Measurements from ENCODE around the gene MORC1.
A peak's percentile ranks its signal among the peaks of the same experiment; 100 is the strongest.

Gene MORC1

GRCh38 chr3:108946292-108947285, 171.3 kb downstream of the MORC1 start:
- Histone ChIP-seq H3K18ac (ENCODE audit: low read length) (no peak overlapping the region), H2AK5ac (ENCODE audit: low read length) (no peak overlapping the region), H4K8ac (ENCODE audit: low read depth, low read length) (no peak overlapping the region), H3K4me2 (ENCODE audit: low read length) (no peak overlapping the region), H3K4ac (ENCODE audit: low read depth, low read length) (no peak overlapping the region), H3K14ac (ENCODE audit: low read length) (no peak overlapping the region), H2BK120ac (ENCODE audit: insufficient read depth, low read length, poor library complexity) (no peak overlapping the region), H2BK5ac (ENCODE audit: low read depth, low read length, poor library complexity) (no peak overlapping the region), H2BK12ac (ENCODE audit: low read length) (no peak overlapping the region), H3K4me3 (ENCODE audit: low read depth, low read length) (no peak overlapping the region), H3K27ac (ENCODE audit: low read depth, low read length) (no peak overlapping the region), H3K9me3 (ENCODE audit: insufficient read depth, low read depth, low read length) (no peaks in the 10 kb centered on the region), H3K79me1 (ENCODE audit: low read length) (no peaks in the 10 kb centered on the region), H2AFZ (ENCODE audit: insufficient read depth, low read length, poor library complexity) (no peak overlapping the region), H3K36me3 (ENCODE audit: control insufficient read depth in 1 of 2, insufficient read depth in 2 of 2, low read length in 2 of 2) (no peaks in the 10 kb centered on the region), H3K79me2 (ENCODE audit: control insufficient read depth, insufficient read depth, low read length, poor library complexity) (no peaks in the 10 kb centered on the region), H3K9ac (ENCODE audit: low read length) (no peak overlapping the region), H4K12ac (ENCODE audit: low read depth, low read length) (no peak overlapping the region), H4K91ac (ENCODE audit: low read depth, low read length) (no peak overlapping the region), H3K23ac (ENCODE audit: low read length) (no peak overlapping the region), H3K4me1 (ENCODE audit: control insufficient read depth in 1 of 2, insufficient read depth in 2 of 2, low read length in 2 of 2) (no peaks in the 10 kb centered on the region), H3K27me3 (ENCODE audit: insufficient read depth, low read length) (no peaks in the 10 kb centered on the region)
- DNase-seq, result peak in 1 of 2 donors; percentile 24
- no CpG with 5 or more reads among the region's 11 CpGs for WGBS (ENCODE audit: extremely low coverage, insufficient coverage, insufficient read length)

DNA sequence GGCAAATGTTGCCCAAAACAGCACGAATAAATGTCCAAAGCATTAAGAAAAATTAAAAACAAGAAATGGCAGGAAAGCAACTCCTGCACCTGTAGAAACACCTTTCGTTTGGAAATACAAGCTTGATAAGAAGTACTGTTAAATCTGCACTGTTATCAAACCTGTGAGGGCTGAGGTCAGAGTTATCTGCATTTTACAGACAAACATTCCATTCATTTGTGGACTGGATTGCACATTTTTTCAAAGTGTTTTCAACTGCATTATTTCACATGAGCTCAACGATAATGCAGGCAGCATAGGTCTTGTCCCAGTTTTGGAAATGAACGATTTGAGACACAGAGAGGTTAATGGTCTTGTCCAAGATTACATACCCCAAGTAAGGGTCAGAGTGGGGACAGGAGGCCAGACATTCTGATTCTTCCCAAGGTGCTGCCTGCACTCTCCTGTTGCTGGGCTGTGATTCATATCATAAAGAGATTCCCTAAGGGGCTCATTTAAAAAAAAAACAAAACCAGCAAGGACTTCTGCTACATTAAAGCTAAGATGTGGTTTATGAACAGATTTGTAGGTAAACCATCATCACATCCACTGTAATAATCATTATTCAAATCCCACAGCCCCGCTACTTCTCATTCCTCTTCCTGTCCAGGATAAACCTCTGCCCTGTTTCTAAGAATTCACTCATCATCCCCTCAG, 177.2 kb downstream of the MORC1 start:
- no peaks in the 10 kb centered on the region for H3K79me2 ChIP-seq (ENCODE audit: control insufficient read depth, insufficient read depth, low read length, poor library complexity)
- no peak overlapping the region for H2BK12ac ChIP-seq (ENCODE audit: low read length)
- no peak overlapping the region for H3K27ac ChIP-seq (ENCODE audit: low read depth, low read length)
- peak overlapping the region; percentile 21 for H3K4me2 ChIP-seq (ENCODE audit: low read length)
- H2AK5ac ChIP-seq (ENCODE audit: low read length), result no peak overlapping the region
- peak; percentile 32 to 73 for DNase-seq
- H4K8ac ChIP-seq (ENCODE audit: low read depth, low read length), result no peak overlapping the region
- H3K79me1 ChIP-seq (ENCODE audit: low read length), result no peaks in the 10 kb centered on the region
- no peak overlapping the region for H3K14ac ChIP-seq (ENCODE audit: low read length)
- H3K9ac ChIP-seq (ENCODE audit: low read length), result no peak overlapping the region
- peaks cover 0 to 2% of the 10 kb centered on the region in 2 experiments for H3K4me1 ChIP-seq (ENCODE audit: control insufficient read depth in 1 of 2, insufficient read depth in 2 of 2, low read length in 2 of 2)
- no peak overlapping the region for H2BK120ac ChIP-seq (ENCODE audit: insufficient read depth, low read length, poor library complexity)
- H3K4me3 ChIP-seq (ENCODE audit: low read depth, low read length), result no peak overlapping the region
- no peaks in the 10 kb centered on the region for H3K36me3 ChIP-seq (ENCODE audit: control insufficient read depth in 1 of 2, insufficient read depth in 2 of 2, low read length in 2 of 2)
- H2AFZ ChIP-seq (ENCODE audit: insufficient read depth, low read length, poor library complexity), result no peak overlapping the region
- H2BK5ac ChIP-seq (ENCODE audit: low read depth, low read length, poor library complexity), result no peak overlapping the region
- no CpG with 5 or more reads among the region's 5 CpGs for WGBS (ENCODE audit: extremely low coverage, insufficient coverage, insufficient read length)
- no peak overlapping the region for H3K23ac ChIP-seq (ENCODE audit: low read length)
- H4K91ac ChIP-seq (ENCODE audit: low read depth, low read length), result no peak overlapping the region
- no peak overlapping the region for H4K12ac ChIP-seq (ENCODE audit: low read depth, low read length)
- H3K9me3 ChIP-seq (ENCODE audit: insufficient read depth, low read depth, low read length), result no peaks in the 10 kb centered on the region
- no peaks in the 10 kb centered on the region for H3K27me3 ChIP-seq (ENCODE audit: insufficient read depth, low read length)
- H3K18ac ChIP-seq (ENCODE audit: low read length), result no peak overlapping the region
- H3K4ac ChIP-seq (ENCODE audit: low read depth, low read length), result no peak overlapping the region

GRCh38 chr3:108940166-108940565, 177.8 kb downstream of the MORC1 start:
- Histone ChIP-seq H3K27ac (ENCODE audit: low read depth, low read length) (no peak overlapping the region), H2AK5ac (ENCODE audit: low read length) (no peak overlapping the region), H2BK5ac (ENCODE audit: low read depth, low read length, poor library complexity) (no peak overlapping the region), H3K27me3 (ENCODE audit: insufficient read depth, low read length) (no peaks in the 10 kb centered on the region), H2BK12ac (ENCODE audit: low read length) (no peak overlapping the region), H4K8ac (ENCODE audit: low read depth, low read length) (no peak overlapping the region), H3K9ac (ENCODE audit: low read length) (no peak overlapping the region), H4K12ac (ENCODE audit: low read depth, low read length) (no peak overlapping the region), H3K9me3 (ENCODE audit: insufficient read depth, low read depth, low read length) (no peaks in the 10 kb centered on the region), H3K79me2 (ENCODE audit: control insufficient read depth, insufficient read depth, low read length, poor library complexity) (no peaks in the 10 kb centered on the region), H3K36me3 (ENCODE audit: control insufficient read depth in 1 of 2, insufficient read depth in 2 of 2, low read length in 2 of 2) (no peaks in the 10 kb centered on the region), H3K4me2 (ENCODE audit: low read length) (no peak overlapping the region), H4K91ac (ENCODE audit: low read depth, low read length) (no peak overlapping the region), H3K4ac (ENCODE audit: low read depth, low read length) (no peak overlapping the region), H3K14ac (ENCODE audit: low read length) (no peak overlapping the region), H2BK120ac (ENCODE audit: insufficient read depth, low read length, poor library complexity) (no peak overlapping the region), H3K4me3 (ENCODE audit: low read depth, low read length) (no peak overlapping the region), H3K4me1 (ENCODE audit: control insufficient read depth in 1 of 2, insufficient read depth in 2 of 2, low read length in 2 of 2) (peaks cover 0 to 2% of the 10 kb centered on the region in 2 experiments), H2AFZ (ENCODE audit: insufficient read depth, low read length, poor library complexity) (no peak overlapping the region), H3K23ac (ENCODE audit: low read length) (no peak overlapping the region), H3K18ac (ENCODE audit: low read length) (no peak overlapping the region), H3K79me1 (ENCODE audit: low read length) (no peaks in the 10 kb centered on the region)
- no peak for DNase-seq
- WGBS (ENCODE audit: extremely low coverage, insufficient coverage, insufficient read length), result no CpG with 5 or more reads among the region's 4 CpGs

DNA sequence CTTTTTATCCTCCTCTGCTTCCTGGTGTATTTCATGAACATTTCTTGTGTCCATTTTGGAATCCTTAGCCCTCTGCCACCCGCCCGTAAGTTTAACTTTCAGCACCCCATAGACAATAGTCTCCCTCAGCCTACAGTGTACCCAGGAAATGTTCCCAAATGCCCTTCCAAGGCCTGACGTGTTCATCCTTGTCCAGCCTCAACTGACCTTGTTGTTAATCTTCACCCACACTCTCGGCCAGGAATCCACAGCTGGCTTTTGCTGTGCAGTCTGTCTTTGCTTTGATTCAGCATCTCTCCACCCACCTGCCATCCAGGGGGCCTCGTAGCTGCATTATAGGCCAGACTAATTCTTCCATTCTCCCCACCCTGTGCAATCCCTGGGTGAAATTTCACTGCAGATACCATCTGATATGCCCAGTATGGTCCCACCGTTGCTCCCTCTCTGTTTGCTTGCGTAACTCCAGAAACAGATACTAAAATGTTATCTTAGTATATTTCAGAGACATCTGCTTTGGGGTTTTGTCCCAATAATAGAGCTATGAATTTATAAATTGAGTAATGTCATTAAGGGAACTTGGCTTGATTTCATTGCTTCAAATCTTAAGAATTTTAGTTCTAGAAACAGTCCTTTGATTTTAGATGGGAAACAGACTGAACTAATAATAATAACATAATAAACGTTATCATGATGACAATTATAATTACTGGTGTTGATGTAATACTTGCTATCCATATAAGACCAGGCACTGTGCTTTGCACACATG, 180.8 kb downstream of the MORC1 start:
- Histone ChIP-seq H3K14ac (ENCODE audit: low read length) (no peak overlapping the region), H3K18ac (ENCODE audit: low read length) (no peak overlapping the region), H2AK5ac (ENCODE audit: low read length) (no peak overlapping the region), H2BK12ac (ENCODE audit: low read length) (no peak overlapping the region), H3K9me3 (ENCODE audit: insufficient read depth, low read depth, low read length) (no peaks in the 10 kb centered on the region), H3K27me3 (ENCODE audit: insufficient read depth, low read length) (no peaks in the 10 kb centered on the region), H3K79me2 (ENCODE audit: control insufficient read depth, insufficient read depth, low read length, poor library complexity) (no peaks in the 10 kb centered on the region), H4K91ac (ENCODE audit: low read depth, low read length) (no peak overlapping the region), H3K36me3 (ENCODE audit: control insufficient read depth in 1 of 2, insufficient read depth in 2 of 2, low read length in 2 of 2) (no peaks in the 10 kb centered on the region), H2BK120ac (ENCODE audit: insufficient read depth, low read length, poor library complexity) (no peak overlapping the region), H2AFZ (ENCODE audit: insufficient read depth, low read length, poor library complexity) (no peak overlapping the region), H3K9ac (ENCODE audit: low read length) (no peak overlapping the region), H4K8ac (ENCODE audit: low read depth, low read length) (no peak overlapping the region), H3K23ac (ENCODE audit: low read length) (no peak overlapping the region), H4K12ac (ENCODE audit: low read depth, low read length) (no peak overlapping the region), H2BK5ac (ENCODE audit: low read depth, low read length, poor library complexity) (no peak overlapping the region), H3K27ac (ENCODE audit: low read depth, low read length) (no peak overlapping the region), H3K4ac (ENCODE audit: low read depth, low read length) (no peak overlapping the region), H3K4me3 (ENCODE audit: low read depth, low read length) (no peak overlapping the region), H3K4me2 (ENCODE audit: low read length) (no peak overlapping the region), H3K4me1 (ENCODE audit: control insufficient read depth in 1 of 2, insufficient read depth in 2 of 2, low read length in 2 of 2) (peaks cover 0 to 2% of the 10 kb centered on the region in 2 experiments), H3K79me1 (ENCODE audit: low read length) (no peaks in the 10 kb centered on the region)
- DNase-seq, result no peak
- no CpG with 5 or more reads among the region's 8 CpGs for WGBS (ENCODE audit: extremely low coverage, insufficient coverage, insufficient read length)
